GM12864 (cell line): ENCODE measurements around the gene HLA-DOA.
A peak's percentile ranks its signal among the peaks of the same experiment; 100 is the strongest.

ENCODE experiments used
- DNase-seq: peaks from one replicate; pipeline ENCODE4 v3.0.0-alpha.2; 2011; ENCODE audit warnings: low read depth
- H3K4me3 ChIP-seq: 2 replicates; pipeline ENCODE4 v1.5.1; 2011; ENCODE audit warnings: mild to moderate bottlenecking, low read depth, low read length, control low read depth
- CTCF ChIP-seq: IDR thresholded peaks from 2 replicates; pipeline ENCODE4 v1.5.1; 2011; ENCODE audit warnings: low read depth, mild to moderate bottlenecking, moderate library complexity, low read length, control low read depth, inconsistent platforms; ENCODE audit errors: missing control alignments

The HLA-DOA gene

GRCh38 chr6:33010356-33010755 lies 965 bp upstream of the HLA-DOA start:
- H3K4me3 ChIP-seq, result no peak overlapping the region
- DNase-seq, result no peak
- no peak for TF ChIP-seq CTCF

- TF ChIP-seq CTCF, result no peak
- DNase-seq, result no peak
- peak overlapping the region; percentile 99 for H3K4me3 ChIP-seq
Measured at GRCh38 chr6:33007831-33008400, 1.5 kb downstream of the HLA-DOA start.

- H3K4me3 ChIP-seq, result no peak overlapping the region
- TF ChIP-seq CTCF, result no peak
- DNase-seq, result no peak
Measured at GRCh38 chr6:33004940-33005339, 4.5 kb downstream of the HLA-DOA start.

- TF ChIP-seq CTCF, result no peak
- DNase-seq, result no peak
- no peak overlapping the region for H3K4me3 ChIP-seq
Measured at GRCh38 chr6:33001685-33002084, 7.7 kb downstream of the HLA-DOA start.

- peak; percentile 36 for TF ChIP-seq CTCF
- H3K4me3 ChIP-seq, result no peak overlapping the region
- DNase-seq, result no peak
Measured at GRCh38 chr6:33000055-33000454, 9.3 kb downstream of the HLA-DOA start.

- TF ChIP-seq CTCF, result no peak
Measured at GRCh38 chr6:32995448-32995847, 13.9 kb downstream of the HLA-DOA start.

GRCh38 chr6:32993363-32993973 lies 15.9 kb downstream of the HLA-DOA start:
- no peak for TF ChIP-seq CTCF
- H3K4me3 ChIP-seq, result no peak overlapping the region
- no peak for DNase-seq

More at GRCh38 chr6:32995448-32995847, 13.9 kb downstream of the HLA-DOA start:
- no peak for DNase-seq
- no peak overlapping the region for H3K4me3 ChIP-seq
